HG03039 (cell line): Measurements from ENCODE around the gene ATIC.
A peak's percentile ranks its signal among the peaks of the same experiment; 100 is the strongest.
"Not testable (repeated sequence)": the region's sequence is repeated elsewhere in the genome, so short reads cannot be mapped to it uniquely, and the experiment has no call there.

Experiments
- ATAC-seq: cut with Tn5 transposase; IDR thresholded peaks from one replicate; pipeline ENCODE4 v1.9.1; 2021; ENCODE audit warnings: mild to moderate bottlenecking, moderate library complexity; ENCODE audit not compliant: unreplicated experiment

Gene ATIC

DNA sequence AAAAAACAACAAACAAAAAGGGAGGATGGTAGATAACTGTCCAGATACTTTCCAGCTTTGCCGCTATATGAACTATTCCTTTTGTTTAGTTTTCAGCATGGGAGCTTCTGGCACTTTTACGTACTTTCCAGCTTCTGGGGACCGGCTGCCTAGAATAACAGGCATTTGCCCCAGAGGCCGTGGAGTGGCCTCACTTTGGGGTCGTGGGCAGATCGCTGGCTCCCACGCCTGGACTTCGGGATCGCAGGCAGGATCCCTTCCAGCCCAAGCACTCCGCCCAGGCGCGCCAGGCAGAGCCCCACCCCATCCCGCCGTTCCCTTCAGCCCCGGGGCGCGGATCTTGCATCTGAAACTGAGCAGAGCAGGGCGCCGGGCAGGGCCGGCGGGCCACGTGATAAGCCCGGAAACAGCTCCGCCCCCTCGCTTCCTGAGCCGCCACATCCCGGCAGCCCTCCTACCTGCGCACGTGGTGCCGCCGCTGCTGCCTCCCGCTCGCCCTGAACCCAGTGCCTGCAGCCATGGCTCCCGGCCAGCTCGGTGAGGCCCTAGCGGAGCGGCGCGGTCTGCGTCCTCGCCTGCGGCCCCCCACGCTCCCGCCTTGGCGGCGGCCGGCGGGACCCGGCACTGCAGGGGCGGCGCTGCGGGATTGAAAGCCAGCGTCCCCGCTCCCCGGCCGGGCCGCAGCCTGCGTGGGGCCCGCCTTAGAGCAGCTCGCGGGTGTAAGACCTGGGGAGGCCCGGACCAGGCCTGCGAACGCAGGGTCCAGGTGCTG lies at the start of gene ATIC:
ATIC (plus strand) TSS at position 435 of the 772 bp plus-strand sequence; CDS start at position 519, 84 bp downstream.
- peak; percentile 99 for ATAC-seq

DNA sequence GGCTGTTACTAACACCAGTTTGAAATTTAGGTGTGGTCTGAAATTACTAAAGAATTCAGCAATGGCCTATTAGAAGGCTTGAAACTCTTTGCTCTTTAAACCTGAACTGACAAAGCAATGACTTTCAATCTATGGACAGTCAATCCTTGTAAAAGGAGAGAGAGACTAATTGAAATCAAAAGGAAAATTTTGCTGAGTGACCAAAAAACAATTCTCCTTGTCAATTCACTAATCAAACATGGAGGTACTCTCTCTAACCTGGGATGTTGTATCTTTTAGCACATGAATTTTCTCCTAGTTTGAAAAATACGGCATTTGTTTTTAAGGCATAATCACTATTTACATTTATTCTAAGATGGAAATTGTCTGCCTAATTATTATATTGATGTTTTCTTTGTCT lies 49.6 kb upstream of the ATIC start:
- no peak for ATAC-seq

DNA sequence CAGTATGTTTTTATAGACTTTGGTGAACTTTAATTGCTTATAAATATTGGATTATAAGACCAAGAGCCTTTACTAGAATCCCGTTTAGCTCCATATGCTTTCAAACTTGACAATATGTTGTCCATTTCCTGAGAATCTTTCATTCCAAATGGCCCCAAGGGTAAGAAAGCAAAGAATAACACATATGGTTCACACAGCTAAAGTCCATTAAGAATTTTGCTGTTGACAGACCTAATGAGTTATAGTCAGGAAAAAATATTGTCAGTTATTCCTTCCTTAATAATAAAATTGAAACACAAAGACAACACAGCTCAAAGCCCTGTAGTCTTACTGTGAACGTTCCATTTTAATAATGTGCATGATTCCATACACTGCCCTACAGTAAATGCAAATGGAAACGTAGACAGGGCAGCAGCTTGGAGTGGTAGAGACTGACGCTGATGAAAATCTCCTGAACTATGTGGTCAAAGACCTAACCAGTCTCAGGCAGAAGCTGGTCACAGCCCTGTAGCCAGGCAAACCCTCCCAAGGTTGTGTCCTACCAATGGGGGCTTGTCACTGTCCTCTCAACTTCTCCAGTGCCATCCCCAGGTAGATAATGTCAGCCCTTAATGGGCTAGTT lies 49.0 kb upstream of the ATIC start:
- no peak for ATAC-seq

DNA sequence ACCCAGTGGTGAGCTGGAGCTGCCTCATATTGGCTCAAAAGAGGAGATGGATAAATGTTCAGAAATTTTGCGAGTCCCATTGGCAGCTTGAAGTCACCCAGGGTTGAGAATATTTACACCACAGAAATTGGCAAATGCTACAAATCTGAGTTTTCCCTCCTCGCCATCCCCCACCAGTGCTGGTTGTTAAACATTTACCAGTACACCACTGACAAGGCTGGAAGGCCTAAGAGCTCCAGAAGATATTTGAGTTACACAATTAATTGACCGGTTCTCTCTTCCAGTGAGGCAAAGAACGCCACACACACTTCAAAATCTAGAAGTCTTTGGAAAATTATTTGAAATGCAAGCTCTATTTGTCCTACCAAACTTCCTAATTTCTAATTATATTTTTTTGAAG lies 47.5 kb upstream of the ATIC start:
- ATAC-seq = no peak

DNA sequence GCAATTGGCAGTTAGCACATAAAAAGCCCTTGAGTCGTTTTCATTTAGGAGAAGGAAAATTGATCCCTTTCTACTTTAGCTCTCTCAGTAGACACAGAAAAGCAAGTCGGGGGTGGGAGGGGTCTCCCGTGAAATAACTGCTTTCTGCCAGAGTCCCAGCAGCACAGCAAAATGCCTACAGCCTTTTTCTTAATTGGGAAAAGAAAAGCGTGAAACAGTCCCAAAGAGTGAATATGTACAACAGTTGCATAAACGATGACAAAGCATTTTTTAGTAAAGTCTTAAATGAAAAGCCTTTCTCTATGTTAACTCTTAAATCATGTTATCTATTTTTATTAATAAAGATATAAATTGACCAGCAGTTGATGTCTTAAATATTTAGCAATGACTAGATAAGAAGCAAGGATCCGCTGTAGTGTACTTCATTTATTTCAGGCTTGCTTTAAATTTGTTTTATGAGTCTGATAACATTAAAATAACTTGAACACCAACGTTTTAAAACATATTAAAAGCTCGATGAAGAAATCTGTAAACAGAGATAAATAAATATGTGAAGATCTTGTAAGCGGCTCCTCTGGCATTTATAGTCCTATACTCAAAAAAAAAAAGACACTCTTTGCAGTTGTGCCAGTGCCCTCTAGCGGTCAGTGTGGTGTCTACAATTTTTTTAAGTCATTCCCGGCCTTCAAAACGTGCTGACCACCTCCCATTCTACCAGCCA lies 42.3 kb upstream of the ATIC start:
- ATAC-seq = no peak

DNA sequence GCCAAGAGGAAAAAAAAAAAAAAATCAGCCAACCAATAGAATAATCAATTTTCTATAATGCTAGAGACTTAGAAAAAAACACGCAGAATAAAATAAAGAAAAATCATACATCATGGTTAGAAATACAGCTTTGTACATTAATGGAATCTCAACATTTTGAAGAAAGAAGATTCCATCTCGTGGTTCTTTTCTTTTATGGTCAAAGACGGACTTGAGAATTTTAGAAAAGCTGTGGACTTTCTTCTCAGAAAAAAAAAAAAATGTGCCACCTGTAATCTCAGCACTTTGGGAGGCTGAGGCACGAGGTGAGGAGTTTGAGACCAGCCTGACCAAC lies 41.8 kb upstream of the ATIC start:
- no peak for ATAC-seq

DNA sequence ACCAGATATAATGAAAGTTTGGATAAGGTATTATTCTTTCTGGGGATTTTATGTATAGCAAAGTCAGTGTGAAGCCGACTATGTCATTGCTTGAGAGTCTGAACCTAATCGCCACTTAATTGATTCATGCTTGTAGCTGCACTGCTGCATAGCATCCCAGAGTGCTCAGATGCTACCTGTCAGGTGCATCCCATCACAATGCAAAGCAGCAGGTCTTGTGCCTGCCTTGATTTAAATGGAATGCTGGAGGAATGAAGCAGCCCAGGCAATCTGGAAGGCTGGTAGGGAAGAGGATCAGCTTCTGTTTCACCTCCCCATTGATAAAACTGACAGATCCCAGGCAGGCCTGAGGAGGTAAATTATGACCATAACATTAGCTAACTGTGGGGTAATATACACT lies 40.4 kb upstream of the ATIC start:
- no peak for ATAC-seq

DNA sequence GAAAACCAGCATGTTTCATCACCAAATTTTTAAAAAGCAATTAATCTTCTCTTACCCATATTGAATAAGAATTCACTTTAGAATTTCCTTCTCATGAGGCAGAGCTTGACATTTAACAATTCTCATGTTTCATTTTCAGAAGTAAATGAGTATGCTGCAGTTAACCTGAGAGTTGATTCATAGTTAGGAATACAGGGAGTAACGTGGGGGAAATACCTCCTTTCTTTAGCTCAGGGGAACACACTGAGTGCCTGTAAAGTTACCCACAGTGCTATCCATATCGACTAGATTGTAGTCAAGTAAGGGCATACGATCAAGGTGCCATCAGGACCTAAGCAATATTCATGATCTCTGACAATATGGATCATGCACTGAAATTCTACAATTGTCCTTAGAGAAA lies 38.9 kb upstream of the ATIC start:
- no peak for ATAC-seq

DNA sequence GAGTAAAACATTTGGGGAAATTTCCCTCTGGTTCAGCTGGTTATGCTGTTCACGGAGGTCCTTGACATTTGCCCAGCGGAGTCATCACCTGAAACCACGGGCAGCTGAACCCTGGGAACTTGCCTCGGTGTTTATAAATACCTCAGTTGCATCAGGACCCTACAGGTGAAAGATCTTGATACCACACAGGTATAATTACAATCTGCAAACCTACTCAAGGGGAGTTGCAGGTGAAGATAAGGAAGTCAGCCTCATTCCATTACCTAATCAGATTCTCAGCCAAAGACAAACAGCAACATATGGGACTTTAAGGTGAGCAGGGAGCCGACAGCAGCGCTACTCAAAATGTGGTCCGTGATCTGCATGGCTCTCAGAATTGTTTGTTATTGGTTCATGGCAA lies 37.0 kb upstream of the ATIC start:
- no peak for ATAC-seq

DNA sequence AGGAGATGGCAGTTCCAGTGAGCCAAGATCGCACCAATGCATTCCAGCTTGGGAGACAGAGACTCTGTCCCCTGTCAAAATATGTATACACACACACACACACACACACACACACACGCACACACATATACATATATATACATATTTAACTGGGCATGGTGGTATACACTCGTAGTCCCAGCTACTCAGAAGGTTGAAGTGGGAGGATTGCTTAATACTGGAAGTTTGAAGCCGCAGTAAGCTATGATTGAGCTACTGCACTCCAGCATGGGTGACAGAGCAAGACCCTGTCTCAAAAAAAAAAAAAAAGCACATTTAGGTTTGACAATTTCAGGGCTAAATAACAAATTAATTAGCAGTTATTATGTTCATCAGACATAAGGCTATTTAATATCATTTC lies 36.0 kb upstream of the ATIC start:
- no peak for ATAC-seq

DNA sequence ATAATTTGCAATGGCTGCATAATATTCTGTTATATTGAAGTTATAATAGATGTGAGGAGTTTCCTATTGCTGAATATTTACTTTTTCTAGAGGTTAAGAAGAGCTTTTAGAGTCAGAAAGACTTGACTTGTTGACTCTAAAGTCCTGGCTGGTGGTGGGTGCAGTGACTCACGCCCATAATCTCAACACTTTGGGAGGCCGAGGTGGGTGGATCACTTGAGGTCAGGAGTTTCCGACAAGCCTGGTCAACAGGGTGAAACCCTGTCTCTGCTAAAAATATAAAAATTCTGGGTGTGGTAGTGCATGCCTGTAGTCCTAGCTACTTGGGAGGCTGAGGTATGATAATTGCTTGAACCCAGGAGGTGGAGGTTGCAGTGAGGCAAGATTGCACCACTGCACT lies 33.9 kb upstream of the ATIC start:
- ATAC-seq = no peak

DNA sequence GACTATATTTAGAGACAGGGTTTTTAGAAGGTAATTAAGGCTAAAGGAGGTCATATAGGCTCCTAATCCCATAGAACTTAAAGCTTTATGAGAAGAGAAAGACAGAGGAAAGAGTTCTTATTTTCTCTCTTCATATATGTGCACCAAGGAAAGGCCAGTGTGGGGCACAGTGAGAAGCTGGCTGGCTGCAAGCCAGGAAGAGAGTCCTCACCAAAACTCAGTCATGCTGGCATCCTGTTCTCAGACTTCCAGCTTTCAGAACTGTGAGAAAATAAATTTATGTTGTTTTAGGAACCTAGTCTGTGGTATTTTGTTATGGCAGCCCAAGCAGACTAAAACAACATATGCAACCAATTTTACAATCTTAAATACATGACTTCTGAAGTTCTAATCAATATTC lies 31.5 kb upstream of the ATIC start:
- ATAC-seq = no peak

DNA sequence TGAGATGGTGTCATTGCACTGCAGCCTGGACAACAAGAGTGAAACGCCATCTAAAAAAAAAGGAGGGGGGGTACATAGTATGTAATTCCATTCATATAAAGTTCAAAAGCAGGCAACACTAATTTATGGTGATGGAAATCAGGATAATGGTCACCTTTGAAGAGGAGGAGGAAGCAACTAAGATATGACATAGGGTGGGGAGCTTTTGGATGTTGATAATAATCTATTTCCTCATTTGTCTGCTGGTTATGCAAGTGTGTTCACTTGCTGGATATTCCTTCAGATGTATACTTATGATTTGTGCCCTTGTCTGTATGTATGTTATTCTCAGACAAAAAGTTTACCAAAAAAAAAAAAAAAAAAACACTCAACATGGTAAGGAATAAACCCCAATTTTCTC lies 28.6 kb upstream of the ATIC start:
- ATAC-seq = no peak

DNA sequence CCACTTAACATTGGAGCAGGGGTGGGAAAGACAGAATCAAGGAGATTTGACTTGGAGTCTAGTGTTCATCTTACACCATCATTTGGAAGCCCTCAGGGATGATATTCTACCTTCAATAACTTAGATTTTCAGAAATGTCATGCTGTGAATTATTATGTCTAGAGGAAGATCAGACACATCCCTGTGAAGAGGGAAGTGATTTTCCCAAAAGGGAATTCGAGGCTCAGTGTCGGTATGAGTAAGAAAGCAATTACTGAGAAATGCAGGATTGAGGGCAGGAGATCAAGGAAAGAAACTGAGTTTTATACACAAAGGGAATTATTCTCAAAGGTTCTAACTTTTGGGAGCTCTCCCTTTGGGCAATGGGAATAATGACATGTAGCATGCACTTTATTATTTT lies 25.6 kb upstream of the ATIC start:
- no peak for ATAC-seq

DNA sequence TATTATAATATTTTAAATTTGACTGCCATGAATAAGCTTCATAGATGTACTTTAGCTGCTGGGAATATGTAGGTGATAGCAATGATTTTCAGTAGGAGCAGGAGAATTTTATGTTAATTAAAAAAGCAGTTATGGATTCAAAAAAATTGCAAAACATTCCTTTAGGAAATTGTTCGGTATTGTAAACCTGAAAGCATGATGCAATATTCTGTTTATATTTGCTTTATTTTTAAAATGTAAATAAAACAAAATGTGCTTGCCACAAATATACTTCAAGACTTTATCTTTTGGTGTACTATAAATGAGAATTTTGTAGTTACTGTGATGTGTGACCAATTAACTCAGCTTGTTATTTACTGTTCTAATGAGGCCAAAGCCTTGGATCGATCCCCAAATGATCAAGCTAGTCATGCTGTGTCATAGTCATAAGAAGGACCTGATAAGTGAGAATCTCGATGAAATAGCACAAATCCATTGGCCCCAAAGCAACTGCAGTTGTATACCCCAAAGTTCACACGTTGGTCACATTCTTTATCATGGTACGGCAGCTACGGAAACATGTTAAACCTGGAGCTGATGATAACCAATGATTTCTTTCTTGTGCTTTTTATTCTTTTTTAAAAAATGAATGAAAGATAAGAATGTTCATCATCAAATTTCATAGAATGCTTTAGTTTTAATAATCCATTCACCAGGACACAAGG lies 23.6 kb upstream of the ATIC start:
- no peak for ATAC-seq

DNA sequence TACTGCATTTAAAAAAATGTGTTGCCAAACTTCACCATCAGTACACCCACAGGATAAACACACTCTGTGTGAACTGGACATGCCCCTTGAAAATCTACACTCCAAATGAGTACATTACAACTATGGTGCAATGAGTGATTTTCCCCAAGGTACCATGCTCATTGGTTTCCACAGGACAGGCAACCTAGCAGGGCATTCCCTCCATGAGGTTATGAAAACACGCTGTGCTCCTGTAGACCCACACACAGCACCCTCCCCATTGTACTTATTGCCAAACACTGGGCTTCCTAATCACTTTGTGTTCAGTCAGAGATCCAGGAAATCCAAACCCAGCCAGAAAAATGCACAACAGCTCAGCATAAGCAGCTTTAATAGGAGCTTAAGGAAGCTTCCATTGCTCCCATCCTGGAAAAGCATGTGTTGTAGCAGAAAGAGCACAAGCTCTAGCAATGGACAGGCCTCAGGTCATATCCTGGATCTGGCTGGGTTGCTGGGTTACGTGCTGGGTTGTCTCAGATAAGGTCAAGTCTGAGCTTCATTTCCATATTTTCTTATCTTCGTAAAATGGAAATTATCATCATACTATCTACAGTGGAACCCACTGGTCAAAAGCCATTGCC lies 20.8 kb upstream of the ATIC start:
- ATAC-seq = no peak

DNA sequence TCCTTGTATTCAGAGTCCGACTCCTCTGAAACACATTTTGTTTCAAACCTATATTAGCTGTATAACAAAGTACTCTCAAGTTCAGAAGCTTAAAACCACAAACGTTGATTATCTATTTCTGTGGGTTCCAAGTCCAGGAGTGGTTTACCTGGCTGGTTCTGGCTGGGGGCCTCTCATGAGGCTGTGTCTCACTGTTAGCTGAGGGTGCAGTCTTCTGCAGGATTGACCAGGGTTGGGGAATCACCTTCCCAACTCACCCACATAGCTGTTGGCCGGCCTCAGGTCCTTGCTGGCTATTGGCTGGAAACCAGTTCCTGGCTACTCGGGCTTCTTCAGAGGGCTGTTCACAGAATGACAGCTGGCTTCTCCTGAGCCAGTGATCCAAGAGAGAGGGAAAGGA lies 18.0 kb upstream of the ATIC start:
- ATAC-seq = no peak

DNA sequence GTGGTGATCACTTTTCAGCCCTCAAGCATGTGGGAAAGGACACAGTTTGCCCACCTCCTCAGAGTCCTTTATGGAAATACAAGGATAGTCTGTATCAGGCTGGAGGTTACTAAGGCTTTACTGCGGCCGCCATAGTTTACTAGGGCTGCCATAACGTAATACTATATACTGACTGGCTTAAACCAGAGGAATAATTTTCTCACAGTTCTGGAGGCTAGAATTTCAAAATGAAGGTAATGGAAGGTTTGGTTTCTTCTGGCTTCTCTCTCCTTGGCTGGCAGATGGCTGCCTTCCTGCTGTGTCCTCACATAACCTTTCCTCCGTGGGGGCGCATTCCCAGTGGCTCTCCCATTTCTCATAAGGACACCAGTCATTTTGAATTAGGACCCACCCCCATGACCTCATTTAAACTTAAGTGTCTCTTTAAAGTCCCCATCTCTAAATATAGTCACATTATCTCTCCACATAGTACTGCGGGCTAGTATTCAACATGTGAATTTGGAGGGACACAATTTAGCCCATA lies 12.5 kb upstream of the ATIC start:
- no peak for ATAC-seq

DNA sequence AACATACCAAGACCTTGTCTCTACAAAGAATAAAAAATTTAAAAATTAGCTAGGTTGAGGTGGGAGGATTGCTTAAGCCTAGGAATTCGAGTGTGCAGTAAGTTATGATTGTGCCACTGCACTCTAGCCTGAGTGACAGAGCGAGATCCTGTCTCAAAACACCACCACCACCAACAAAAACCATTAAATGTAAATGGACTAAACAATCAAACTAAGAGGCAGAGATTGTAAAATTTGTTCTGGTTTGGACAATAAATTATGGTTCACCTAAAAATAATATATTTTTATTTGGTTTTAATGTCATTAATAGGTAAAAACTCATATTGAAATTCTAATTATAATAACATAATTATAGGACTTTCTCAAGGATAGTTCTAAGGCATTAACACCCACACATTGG lies 9.9 kb upstream of the ATIC start:
- no peak for ATAC-seq

DNA sequence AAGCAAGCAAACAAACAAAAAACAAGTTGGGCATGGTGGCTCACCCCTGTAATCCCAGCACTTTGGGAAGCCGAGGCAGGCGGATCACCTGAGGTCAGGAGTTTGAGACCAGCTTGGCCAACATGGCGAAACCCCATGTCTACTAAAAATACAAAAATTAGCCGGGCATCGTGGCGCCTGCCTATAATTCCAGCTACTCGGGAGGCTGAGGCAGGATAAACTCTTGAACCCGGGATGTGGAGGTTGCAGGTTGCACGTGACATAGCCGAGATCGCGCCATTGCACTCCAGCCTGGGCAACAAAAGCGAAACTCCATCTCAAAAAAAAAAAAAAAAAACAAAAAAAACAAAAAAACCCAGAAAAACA lies 617 bp upstream of the ATIC start:
- not testable (repeated sequence) for ATAC-seq

DNA sequence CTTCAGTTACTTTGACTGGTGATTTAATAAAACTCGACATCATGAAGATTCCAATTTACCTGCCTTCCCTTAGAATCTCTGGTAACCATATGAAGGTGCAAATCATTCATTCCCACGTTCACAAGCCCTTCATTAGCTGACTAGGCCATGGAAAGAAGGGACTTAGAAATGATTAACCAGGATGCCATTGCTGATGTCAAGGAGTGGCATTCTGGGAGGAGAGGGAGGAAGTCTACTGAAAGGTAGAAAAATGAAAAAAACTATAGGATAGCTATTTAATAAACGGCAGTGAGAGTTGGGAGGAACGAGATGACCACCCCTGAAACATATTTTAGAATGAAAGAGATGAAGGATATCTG lies 1.4 kb downstream of the ATIC start:
- no peak for ATAC-seq
